ENCODE data around the gene PTH2R. TPM values are rescaled to one million over a fixed set of nuclear protein-coding genes. Genes with fewer than 3 reads are reported as not detected.

Gene PTH2R
- total and polyA plus RNA-seq, 2 experiments from 2014 or later = 0.18 to 0.38 TPM

DNA sequence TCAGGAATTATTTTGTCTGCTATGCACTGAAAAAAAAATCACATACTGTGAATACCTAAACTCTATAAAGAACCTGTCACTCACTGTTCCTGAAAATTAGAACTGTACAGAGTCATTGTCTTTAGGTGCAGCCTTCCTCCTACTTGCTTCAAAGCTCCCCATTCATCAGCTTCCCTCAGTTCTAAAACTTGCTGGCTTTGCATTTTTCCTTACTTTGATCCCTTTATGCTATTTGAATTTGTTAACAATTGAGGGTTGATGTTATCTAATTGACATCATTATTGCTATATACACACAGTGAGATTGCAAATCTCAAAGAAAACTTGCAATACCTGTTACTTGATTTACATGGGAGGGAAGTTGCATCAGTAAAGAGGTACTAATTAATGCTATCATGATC is 48.3 kb downstream of the PTH2R start:
- Histone ChIP-seq H3K27ac (ENCODE audit: low read depth) (no peak overlapping the region), H3K9me2 (ENCODE audit: insufficient read depth) (no peaks in the 10 kb centered on the region), H3K27me3 (ENCODE audit: insufficient read depth) (no peaks in the 10 kb centered on the region), H3K36me3 (ENCODE audit: insufficient read depth) (no peaks in the 10 kb centered on the region), H3K4me2 (no peak overlapping the region), H3F3A (replicated peaks; ENCODE audit: low read depth) (no peaks in the 10 kb centered on the region), H3K79me2 (replicated peaks; ENCODE audit: insufficient read depth) (no peaks in the 10 kb centered on the region), H4K20me1 (replicated peaks; ENCODE audit: insufficient read depth) (no peaks in the 10 kb centered on the region), H2AFZ (no peak overlapping the region), H3K4me1 (ENCODE audit: insufficient read depth) (peaks cover 9% of the 10 kb centered on the region; the same call in 1 of the 2 replicates), H3K4me3 (no peak overlapping the region)
- peaks cover 9% of the 10 kb centered on the region; the same call in 2 of the 3 replicates for H3K4me1 Mint-ChIP-seq
- no peaks in the 10 kb centered on the region for H3K27me3 Mint-ChIP-seq (ENCODE audit: insufficient read depth, low read depth, poor library complexity)
- TF ChIP-seq, protein P1, sequence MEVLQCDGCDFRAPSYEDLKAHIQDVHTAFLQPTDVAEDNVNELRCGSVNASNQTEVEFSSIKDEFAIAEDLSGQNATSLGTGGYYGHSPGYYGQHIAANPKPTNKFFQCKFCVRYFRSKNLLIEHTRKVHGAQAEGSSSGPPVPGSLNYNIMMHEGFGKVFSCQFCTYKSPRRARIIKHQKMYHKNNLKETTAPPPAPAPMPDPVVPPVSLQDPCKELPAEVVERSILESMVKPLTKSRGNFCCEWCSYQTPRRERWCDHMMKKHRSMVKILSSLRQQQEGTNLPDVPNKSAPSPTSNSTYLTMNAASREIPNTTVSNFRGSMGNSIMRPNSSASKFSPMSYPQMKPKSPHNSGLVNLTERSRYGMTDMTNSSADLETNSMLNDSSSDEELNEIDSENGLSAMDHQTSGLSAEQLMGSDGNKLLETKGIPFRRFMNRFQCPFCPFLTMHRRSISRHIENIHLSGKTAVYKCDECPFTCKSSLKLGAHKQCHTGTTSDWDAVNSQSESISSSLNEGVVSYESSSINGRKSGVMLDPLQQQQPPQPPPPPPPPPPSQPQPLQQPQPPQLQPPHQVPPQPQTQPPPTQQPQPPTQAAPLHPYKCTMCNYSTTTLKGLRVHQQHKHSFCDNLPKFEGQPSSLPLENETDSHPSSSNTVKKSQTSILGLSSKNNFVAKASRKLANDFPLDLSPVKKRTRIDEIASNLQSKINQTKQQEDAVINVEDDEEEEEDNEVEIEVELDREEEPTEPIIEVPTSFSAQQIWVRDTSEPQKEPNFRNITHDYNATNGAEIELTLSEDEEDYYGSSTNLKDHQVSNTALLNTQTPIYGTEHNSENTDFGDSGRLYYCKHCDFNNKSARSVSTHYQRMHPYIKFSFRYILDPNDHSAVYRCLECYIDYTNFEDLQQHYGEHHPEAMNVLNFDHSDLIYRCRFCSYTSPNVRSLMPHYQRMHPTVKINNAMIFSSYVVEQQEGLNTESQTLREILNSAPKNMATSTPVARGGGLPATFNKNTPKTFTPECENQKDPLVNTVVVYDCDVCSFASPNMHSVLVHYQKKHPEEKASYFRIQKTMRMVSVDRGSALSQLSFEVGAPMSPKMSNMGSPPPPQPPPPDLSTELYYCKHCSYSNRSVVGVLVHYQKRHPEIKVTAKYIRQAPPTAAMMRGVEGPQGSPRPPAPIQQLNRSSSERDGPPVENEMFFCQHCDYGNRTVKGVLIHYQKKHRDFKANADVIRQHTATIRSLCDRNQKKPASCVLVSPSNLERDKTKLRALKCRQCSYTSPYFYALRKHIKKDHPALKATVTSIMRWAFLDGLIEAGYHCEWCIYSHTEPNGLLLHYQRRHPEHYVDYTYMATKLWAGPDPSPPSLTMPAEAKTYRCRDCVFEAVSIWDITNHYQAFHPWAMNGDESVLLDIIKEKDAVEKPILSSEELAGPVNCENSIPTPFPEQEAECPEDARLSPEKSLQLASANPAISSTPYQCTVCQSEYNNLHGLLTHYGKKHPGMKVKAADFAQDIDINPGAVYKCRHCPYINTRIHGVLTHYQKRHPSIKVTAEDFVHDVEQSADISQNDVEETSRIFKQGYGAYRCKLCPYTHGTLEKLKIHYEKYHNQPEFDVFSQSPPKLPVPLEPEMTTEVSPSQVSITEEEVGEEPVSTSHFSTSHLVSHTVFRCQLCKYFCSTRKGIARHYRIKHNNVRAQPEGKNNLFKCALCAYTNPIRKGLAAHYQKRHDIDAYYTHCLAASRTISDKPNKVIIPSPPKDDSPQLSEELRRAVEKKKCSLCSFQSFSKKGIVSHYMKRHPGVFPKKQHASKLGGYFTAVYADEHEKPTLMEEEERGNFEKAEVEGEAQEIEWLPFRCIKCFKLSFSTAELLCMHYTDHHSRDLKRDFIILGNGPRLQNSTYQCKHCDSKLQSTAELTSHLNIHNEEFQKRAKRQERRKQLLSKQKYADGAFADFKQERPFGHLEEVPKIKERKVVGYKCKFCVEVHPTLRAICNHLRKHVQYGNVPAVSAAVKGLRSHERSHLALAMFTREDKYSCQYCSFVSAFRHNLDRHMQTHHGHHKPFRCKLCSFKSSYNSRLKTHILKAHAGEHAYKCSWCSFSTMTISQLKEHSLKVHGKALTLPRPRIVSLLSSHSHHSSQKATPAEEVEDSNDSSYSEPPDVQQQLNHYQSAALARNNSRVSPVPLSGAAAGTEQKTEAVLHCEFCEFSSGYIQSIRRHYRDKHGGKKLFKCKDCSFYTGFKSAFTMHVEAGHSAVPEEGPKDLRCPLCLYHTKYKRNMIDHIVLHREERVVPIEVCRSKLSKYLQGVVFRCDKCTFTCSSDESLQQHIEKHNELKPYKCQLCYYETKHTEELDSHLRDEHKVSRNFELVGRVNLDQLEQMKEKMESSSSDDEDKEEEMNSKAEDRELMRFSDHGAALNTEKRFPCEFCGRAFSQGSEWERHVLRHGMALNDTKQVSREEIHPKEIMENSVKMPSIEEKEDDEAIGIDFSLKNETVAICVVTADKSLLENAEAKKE (CRISPR knock-in tag; IDR thresholded peaks at IDR 0.05) = no peak
- TF ChIP-seq, protein P2, sequence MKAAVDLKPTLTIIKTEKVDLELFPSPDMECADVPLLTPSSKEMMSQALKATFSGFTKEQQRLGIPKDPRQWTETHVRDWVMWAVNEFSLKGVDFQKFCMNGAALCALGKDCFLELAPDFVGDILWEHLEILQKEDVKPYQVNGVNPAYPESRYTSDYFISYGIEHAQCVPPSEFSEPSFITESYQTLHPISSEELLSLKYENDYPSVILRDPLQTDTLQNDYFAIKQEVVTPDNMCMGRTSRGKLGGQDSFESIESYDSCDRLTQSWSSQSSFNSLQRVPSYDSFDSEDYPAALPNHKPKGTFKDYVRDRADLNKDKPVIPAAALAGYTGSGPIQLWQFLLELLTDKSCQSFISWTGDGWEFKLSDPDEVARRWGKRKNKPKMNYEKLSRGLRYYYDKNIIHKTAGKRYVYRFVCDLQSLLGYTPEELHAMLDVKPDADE (IDR thresholded peaks at IDR 0.05) = no peak
- TF ChIP-seq EZH2 (IDR thresholded peaks at IDR 0.05; ENCODE audit: low read depth, unreplicated experiment) = no peak
- TF ChIP-seq, protein P3, sequence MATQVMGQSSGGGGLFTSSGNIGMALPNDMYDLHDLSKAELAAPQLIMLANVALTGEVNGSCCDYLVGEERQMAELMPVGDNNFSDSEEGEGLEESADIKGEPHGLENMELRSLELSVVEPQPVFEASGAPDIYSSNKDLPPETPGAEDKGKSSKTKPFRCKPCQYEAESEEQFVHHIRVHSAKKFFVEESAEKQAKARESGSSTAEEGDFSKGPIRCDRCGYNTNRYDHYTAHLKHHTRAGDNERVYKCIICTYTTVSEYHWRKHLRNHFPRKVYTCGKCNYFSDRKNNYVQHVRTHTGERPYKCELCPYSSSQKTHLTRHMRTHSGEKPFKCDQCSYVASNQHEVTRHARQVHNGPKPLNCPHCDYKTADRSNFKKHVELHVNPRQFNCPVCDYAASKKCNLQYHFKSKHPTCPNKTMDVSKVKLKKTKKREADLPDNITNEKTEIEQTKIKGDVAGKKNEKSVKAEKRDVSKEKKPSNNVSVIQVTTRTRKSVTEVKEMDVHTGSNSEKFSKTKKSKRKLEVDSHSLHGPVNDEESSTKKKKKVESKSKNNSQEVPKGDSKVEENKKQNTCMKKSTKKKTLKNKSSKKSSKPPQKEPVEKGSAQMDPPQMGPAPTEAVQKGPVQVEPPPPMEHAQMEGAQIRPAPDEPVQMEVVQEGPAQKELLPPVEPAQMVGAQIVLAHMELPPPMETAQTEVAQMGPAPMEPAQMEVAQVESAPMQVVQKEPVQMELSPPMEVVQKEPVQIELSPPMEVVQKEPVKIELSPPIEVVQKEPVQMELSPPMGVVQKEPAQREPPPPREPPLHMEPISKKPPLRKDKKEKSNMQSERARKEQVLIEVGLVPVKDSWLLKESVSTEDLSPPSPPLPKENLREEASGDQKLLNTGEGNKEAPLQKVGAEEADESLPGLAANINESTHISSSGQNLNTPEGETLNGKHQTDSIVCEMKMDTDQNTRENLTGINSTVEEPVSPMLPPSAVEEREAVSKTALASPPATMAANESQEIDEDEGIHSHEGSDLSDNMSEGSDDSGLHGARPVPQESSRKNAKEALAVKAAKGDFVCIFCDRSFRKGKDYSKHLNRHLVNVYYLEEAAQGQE (IDR thresholded peaks at IDR 0.05; ENCODE audit: unreplicated experiment) = no peak
- no peak for TF ChIP-seq EZH2phosphoT487 (IDR thresholded peaks at IDR 0.05; ENCODE audit: unreplicated experiment)
- TF ChIP-seq NANOG (IDR thresholded peaks at IDR 0.05; ENCODE audit: borderline replicate concordance) = no peak
- TF ChIP-seq ZNF114 (CRISPR knock-in tag; IDR thresholded peaks at IDR 0.05) = no peak
- no peak for TF ChIP-seq JUNB (IDR thresholded peaks at IDR 0.05; ENCODE audit: unreplicated experiment)
- no peak for TF ChIP-seq STAT1 (IDR thresholded peaks at IDR 0.05; ENCODE audit: unreplicated experiment)
- TF ChIP-seq CREB1 (CRISPR knock-in tag; IDR thresholded peaks at IDR 0.05; ENCODE audit: low read depth) = no peak
- no peak for TF ChIP-seq ZNF331 (CRISPR knock-in tag; IDR thresholded peaks at IDR 0.05; ENCODE audit: low read depth)
- no peak for DNase-seq (ENCODE audit: low spot score)
- no peaks in the 10 kb centered on the region for H3K9me3 Mint-ChIP-seq
- H3K4me3 Mint-ChIP-seq = no peak overlapping the region
- ATAC-seq = no peak
- no peaks in the 10 kb centered on the region for H3K36me3 Mint-ChIP-seq (ENCODE audit: low read depth)
- no peak overlapping the region for H3K27ac Mint-ChIP-seq

All from GM23338 (cell line).